Kidney epithelial cell (primary cell): ENCODE measurements around the gene KCNJ1. TPM values are rescaled to one million over a fixed set of nuclear protein-coding genes. Genes with fewer than 3 reads are reported as not detected.

ENCODE experiments used
- DNase-seq: peaks from one replicate; pipeline ENCODE4 v3.0.0-alpha.2; 2010; ENCODE audit warnings: low read depth
- H3K27me3 ChIP-seq: 2 replicates; pipeline ENCODE4 v1.6.0; 2011; ENCODE audit warnings: low read length; ENCODE audit not compliant: control insufficient read depth, insufficient read depth
- H3K36me3 ChIP-seq: 2 replicates; pipeline ENCODE4 v1.5.1; 2011; ENCODE audit warnings: low read length; ENCODE audit not compliant: control insufficient read depth, insufficient read depth
- H3K4me3 ChIP-seq: 2 replicates; pipeline ENCODE4 v1.5.1; 2011; ENCODE audit warnings: low read depth, mild to moderate bottlenecking, control low read depth, low read length
- total RNA-seq: library from RNA; depleted of rRNA; stranded (reverse); fragments of >200 nt; gene quantifications from 2 replicates; pipeline ENCODE4 v1.2.3, GENCODE V29; 2015
- TF ChIP-seq, protein P1 (sequence below): IDR thresholded peaks from 2 replicates; pipeline ENCODE4 v1.5.1; 2011; ENCODE audit warnings: mild to moderate bottlenecking, moderate library complexity, low read length, control low read depth, inconsistent platforms; ENCODE audit not compliant: insufficient read depth, poor library complexity, severe bottlenecking

Gene KCNJ1
- total RNA-seq, 1 donor from 2014 or later: not detected

DNA sequence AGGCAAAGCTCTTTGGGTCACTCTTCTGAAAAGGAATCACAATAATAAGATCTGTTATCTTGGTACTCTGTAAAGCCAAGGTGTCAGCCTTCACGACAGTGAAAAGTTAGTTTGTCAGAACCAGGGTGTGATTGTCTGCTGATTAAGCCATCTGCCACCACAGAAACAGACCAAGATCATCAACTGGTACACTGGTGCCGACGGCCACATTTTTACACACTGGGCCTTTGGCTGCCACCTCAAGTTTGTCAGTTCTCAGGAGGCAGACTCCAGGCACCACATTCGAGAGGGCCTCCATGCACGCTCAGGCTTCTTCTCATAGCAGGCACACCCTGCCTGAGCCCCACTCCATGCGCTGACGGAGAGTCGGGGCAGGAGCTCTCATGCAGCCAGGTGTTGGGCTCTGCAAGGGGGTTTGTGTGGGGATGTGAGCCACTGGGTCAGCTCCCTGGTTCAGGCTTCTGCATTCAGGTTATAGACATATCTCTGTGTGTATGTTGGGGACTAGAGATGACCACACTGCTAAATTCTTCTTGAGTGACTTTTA is 66.2 kb downstream of the KCNJ1 start:
- Histone ChIP-seq H3K36me3 (no peaks in the 10 kb centered on the region), H3K27me3 (no peaks in the 10 kb centered on the region), H3K4me3 (no peak overlapping the region)
- TF ChIP-seq, protein P1, sequence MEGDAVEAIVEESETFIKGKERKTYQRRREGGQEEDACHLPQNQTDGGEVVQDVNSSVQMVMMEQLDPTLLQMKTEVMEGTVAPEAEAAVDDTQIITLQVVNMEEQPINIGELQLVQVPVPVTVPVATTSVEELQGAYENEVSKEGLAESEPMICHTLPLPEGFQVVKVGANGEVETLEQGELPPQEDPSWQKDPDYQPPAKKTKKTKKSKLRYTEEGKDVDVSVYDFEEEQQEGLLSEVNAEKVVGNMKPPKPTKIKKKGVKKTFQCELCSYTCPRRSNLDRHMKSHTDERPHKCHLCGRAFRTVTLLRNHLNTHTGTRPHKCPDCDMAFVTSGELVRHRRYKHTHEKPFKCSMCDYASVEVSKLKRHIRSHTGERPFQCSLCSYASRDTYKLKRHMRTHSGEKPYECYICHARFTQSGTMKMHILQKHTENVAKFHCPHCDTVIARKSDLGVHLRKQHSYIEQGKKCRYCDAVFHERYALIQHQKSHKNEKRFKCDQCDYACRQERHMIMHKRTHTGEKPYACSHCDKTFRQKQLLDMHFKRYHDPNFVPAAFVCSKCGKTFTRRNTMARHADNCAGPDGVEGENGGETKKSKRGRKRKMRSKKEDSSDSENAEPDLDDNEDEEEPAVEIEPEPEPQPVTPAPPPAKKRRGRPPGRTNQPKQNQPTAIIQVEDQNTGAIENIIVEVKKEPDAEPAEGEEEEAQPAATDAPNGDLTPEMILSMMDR: no peak
- no peak for DNase-seq

DNA sequence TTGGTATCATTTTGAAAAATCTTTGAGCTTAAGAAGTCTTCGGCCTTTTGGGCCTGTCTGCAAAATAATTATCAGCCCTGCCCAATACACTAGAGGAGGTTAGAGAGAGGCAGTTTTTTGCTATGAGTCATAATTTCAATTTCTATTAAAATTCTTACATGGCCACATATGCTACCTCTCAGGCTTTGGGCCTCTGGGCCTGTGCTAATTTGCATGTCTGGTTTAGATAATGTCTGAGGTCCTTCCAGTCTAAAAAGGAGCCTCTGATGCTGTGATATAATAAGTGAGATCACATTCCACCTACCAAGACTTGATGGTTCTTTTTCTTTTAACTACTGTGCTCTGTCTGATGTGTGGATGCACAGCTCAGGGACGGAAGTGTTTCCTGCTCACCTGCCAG is 70.8 kb downstream of the KCNJ1 start:
- H3K4me3 ChIP-seq: no peak overlapping the region
- no peak for DNase-seq
- H3K36me3 ChIP-seq: no peaks in the 10 kb centered on the region
- no peaks in the 10 kb centered on the region for H3K27me3 ChIP-seq
- TF ChIP-seq, protein P1: no peak

DNA sequence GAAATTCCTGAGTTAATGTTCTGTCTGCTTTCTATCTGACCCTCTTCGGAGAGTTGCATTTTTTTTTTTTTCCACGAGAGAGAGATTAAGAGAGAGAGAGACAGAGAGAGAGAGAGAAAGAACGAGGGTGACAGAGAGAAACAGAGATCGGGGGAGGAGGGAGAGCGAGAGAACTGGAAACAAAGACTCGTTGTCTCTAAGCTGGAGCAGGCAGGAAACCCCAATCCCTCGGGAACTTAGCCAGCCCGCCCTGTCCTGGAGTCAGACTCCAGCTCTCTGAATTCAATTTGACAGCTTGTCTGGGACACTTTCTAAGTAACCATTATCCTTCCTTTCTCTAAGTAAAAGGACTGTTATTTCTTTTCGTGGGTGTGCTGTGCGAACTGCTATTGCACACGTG is 76.9 kb downstream of the KCNJ1 start:
- no peaks in the 10 kb centered on the region for H3K27me3 ChIP-seq
- no peaks in the 10 kb centered on the region for H3K36me3 ChIP-seq
- H3K4me3 ChIP-seq: no peak overlapping the region
- TF ChIP-seq, protein P1: no peak
- DNase-seq: no peak

DNA sequence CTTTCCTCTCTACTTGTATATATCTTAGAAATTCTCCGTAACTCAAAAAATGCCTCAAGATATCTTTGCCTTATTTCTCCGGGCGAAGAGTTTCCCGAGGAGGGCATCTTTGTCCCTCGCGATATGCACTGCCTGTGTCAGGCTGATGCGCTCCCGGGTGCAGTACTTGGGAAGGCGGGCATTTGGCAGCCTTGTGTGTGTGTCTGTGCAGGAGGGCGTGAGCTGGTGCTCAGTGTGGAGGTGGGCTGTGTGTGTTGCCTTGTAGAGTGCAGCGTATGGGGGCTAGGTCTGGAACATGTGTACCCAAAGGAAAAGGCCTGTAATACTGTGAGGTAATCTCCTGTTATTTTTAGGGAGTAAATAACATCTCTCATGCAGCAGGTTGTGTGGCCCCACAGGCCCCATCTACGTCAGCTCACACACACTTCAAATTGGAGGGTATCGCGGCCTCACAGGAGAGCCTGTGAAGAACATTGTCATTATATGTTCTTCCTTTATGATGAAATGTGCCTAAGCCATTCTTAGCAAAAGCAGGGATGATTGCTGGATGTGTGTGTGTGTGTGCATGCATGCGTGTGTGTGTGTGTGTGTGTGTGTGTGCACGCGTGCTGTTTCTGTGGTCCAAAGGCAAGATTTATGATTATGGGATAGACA is 77.5 kb downstream of the KCNJ1 start:
- DNase-seq: no peak
- Histone ChIP-seq H3K27me3 (no peaks in the 10 kb centered on the region), H3K4me3 (no peak overlapping the region), H3K36me3 (no peaks in the 10 kb centered on the region)
- TF ChIP-seq, protein P1: no peak

Other genes starting within 250 kb of the KCNJ1 start
- 0.33 and 1.3 TPM in 2 replicates for gene FLI1, start 173.2 kb downstream of the KCNJ1 start, total RNA-seq
- gene KCNJ5, start 24.1 kb upstream of the KCNJ1 start, total RNA-seq: 3.4 and 4.0 TPM in 2 replicates
- not detected in 2 replicates for gene TP53AIP1, start 75.6 kb upstream of the KCNJ1 start, total RNA-seq